Measurements from ENCODE around the gene APH1B. TPM values are rescaled to one million over a fixed set of nuclear protein-coding genes. Genes with fewer than 3 reads are reported as not detected.

Gene APH1B
- total RNA-seq, 1 donor from 2014 or later, result 6.2 TPM

DNA sequence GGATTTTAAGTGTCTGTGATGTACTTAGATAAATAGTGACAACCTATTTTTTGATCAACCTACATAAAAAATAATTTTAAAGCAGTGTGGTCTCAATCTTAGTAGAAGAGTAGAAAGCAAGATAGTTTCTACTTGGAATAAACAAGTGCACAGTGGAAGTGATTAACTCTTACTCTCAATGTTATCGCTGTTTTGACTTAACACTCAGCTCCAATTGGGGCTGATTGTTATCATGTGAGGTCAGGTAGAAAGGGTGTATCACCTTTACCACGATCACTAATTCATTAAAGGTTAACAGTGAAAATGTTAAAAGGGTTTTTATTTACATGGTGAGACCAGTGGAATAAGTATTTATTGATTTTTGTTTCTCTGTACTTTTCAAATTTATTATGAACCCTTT, 22.4 kb upstream of the APH1B start:
- H3K36me3 ChIP-seq, result peaks cover 33% of the 10 kb centered on the region
- intact Hi-C loops (cut with micrococcal nuclease), result no loop called here
- no peaks in the 10 kb centered on the region for H3K9me3 ChIP-seq (replicated peaks)
- H3K4me3 ChIP-seq, result no peak overlapping the region
- no peak for TF ChIP-seq CTCF (IDR thresholded peaks at IDR 0.05; ENCODE audit: borderline replicate concordance)
- H3K27ac ChIP-seq (replicated peaks), result no peak overlapping the region
- no peaks in the 10 kb centered on the region for H3K4me1 ChIP-seq
- H3K27me3 ChIP-seq (ENCODE audit: low read depth), result no peaks in the 10 kb centered on the region
- no peak for DNase-seq

DNA sequence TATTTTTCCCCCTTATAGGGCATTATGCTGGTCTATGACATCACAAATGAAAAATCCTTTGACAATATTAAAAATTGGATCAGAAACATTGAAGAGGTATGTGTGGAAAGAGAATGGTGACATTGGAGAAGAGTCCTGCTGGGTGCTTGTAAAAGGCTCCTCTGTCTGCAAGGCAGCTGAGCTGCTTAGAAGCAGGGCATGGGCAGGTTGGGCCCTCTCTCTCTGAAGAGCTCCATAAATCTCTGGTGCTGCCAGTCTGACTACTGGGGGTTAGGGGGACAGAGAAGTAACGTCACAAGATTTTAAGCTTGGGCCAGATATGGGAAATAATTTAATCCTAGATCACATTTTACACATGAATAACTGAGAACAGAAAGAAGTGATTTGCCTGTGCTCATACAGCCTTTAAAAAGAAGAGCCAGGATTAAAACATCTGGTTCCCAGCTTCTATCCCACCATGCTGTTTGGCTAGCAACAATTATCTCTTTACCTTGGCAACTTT, 21.9 kb upstream of the APH1B start:
- intact Hi-C loops (cut with micrococcal nuclease), result no loop called here
- Histone ChIP-seq H3K27ac (replicated peaks) (no peak overlapping the region), H3K36me3 (peaks cover 33% of the 10 kb centered on the region), H3K4me3 (no peak overlapping the region), H3K4me1 (no peaks in the 10 kb centered on the region), H3K27me3 (ENCODE audit: low read depth) (no peaks in the 10 kb centered on the region), H3K9me3 (replicated peaks) (no peaks in the 10 kb centered on the region)
- TF ChIP-seq CTCF (IDR thresholded peaks at IDR 0.05; ENCODE audit: borderline replicate concordance), result no peak
- DNase-seq, result no peak

DNA sequence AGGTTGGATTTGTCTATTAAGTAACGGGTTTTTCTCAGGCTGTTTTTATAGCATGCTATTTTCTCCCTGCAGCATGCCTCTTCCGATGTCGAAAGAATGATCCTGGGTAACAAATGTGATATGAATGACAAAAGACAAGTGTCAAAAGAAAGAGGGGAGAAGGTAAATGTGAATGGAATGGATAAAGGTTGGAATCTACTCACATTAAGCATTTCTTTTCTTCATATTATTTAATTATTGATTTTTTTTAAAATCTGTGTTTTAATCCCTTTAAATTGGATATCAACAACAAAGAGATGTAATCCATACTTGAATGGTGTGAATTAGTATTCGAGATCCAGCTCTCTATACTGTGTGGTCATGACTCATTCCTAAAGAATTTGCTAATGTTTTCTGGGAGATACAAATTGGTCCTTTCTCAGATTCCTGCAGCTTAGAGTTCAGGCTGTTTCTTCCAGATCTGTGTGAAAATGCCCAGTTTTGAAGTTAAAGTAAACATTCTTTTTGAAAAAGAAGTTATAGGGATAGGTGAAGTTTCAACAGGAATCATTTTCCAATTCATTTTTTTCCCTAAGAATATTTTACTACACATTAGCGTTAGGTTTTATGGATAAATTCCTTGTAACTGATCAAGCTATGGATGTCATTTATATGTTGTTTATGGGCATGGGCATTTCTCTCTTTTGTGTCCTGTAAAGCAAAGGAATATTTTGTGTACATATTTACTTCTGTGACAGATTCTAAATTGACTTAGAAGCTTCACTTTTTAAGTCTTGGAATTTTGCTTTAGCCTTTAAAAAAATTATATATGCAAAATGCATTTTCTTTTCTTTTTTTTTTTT, 20.8 kb upstream of the APH1B start:
- Histone ChIP-seq H3K27ac (replicated peaks) (no peak overlapping the region), H3K36me3 (peaks cover 29% of the 10 kb centered on the region), H3K9me3 (replicated peaks) (no peaks in the 10 kb centered on the region), H3K27me3 (ENCODE audit: low read depth) (no peaks in the 10 kb centered on the region), H3K4me3 (no peak overlapping the region), H3K4me1 (no peaks in the 10 kb centered on the region)
- intact Hi-C loops (cut with micrococcal nuclease), result no loop called here
- DNase-seq, result no peak
- no peak for TF ChIP-seq CTCF (IDR thresholded peaks at IDR 0.05; ENCODE audit: borderline replicate concordance)

DNA sequence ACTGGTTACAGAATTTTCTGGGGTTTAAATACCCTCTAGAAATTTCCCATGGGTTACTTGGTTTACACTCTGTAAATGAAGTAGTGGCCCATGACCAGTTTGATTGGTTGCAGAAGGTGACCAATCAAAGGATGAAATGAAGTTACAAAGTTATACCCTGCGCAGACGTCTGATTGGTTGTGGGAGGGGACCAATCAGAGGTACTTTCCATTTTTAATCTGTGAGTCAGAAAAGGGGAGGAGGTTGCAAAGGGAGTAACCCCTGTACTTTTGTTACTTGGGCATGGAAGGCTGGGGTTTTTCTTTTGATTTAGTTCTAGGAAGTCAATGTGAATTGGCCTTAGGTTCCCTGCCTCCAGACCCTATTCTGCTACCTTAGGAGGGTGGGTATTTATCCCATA, 18.7 kb upstream of the APH1B start:
- no peak overlapping the region for H3K27ac ChIP-seq (replicated peaks)
- no peak overlapping the region for H3K4me3 ChIP-seq
- H3K4me1 ChIP-seq, result no peaks in the 10 kb centered on the region
- H3K9me3 ChIP-seq (replicated peaks), result no peaks in the 10 kb centered on the region
- H3K27me3 ChIP-seq (ENCODE audit: low read depth), result no peaks in the 10 kb centered on the region
- no peak for TF ChIP-seq CTCF (IDR thresholded peaks at IDR 0.05; ENCODE audit: borderline replicate concordance)
- DNase-seq, result no peak
- intact Hi-C loops (cut with micrococcal nuclease), result no loop called here
- peaks cover 32% of the 10 kb centered on the region for H3K36me3 ChIP-seq

DNA sequence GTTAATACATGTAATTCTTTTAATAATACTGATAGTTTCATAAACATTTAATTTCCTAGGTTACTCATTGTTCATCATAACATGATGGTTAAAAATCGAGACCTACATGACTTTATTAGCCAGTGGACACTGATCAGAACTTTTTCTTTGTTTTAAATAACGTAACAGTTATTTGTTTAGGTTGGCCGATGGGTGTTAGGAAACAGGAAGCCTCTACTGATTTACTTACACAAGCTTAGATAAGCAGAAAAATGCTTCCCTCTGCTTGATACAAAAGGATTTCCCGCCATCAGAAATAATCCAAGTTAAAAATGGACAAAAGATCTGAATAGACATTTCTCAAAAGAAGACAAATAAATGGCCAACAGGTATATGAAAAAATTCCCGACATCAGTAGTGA, 16.6 kb upstream of the APH1B start:
- peaks cover 40% of the 10 kb centered on the region for H3K36me3 ChIP-seq
- no peaks in the 10 kb centered on the region for H3K4me1 ChIP-seq
- no peak overlapping the region for H3K27ac ChIP-seq (replicated peaks)
- DNase-seq, result no peak
- H3K9me3 ChIP-seq (replicated peaks), result no peaks in the 10 kb centered on the region
- no peak for TF ChIP-seq CTCF (IDR thresholded peaks at IDR 0.05; ENCODE audit: borderline replicate concordance)
- H3K4me3 ChIP-seq, result no peak overlapping the region
- no peaks in the 10 kb centered on the region for H3K27me3 ChIP-seq (ENCODE audit: low read depth)
- intact Hi-C loops (cut with micrococcal nuclease), result no loop called here

All from left ventricle myocardium inferior (tissue), 1 donor.